Lower leg skin (tissue), 4 donors: ENCODE results near the gene NUP88. TPM values are rescaled to one million over a fixed set of nuclear protein-coding genes. Genes with fewer than 3 reads are reported as not detected.

Experiments
- DNase-seq, 2 donors: peaks; one replicate each; pipeline ENCODE4 v3.0.0-alpha.2; 2019; ENCODE audit warnings: low spot score in 2 of 2
- H3K4me3 ChIP-seq: fragments of 200-600 bp; sonication (generic); 2 replicates; pipeline ENCODE4 v1.5.1; 2017; ENCODE audit warnings: mild to moderate bottlenecking, low read depth; ENCODE audit not compliant: poor library complexity, severe bottlenecking
- POLR2A ChIP-seq, 2 donors: fragments of 450-650 bp; IDR thresholded peaks; one replicate each; pipeline ENCODE4 v1.6.1; 2016 to 2017; ENCODE audit warnings: antibody characterized with exemption in 2 of 2, mild to moderate bottlenecking in 1 of 2, moderate library complexity in 1 of 2
- WGBS, 2 donors: methylation state at CpG; one replicate each; pipeline ENCODE4 v1.1.5; 2018; 5-methylcytosine and 5-hydroxymethylcytosine counted together
- intact Hi-C: fragments of 100-400 bp; cut with DNase I; formaldehyde crosslinking; loops from one replicate; pipeline ENCODE4 v1.15.0; 2023; ENCODE audit warnings: low total_unique reads
- total RNA-seq, 4 donors: library from RNA; depleted of rRNA; stranded (reverse); fragments of >200 nt; gene quantifications; one replicate each; pipeline ENCODE4 v1.1.0, GENCODE V29; 2016
- TF ChIP-seq, protein P1 (sequence below), 3 donors: fragments of 450-650 bp; IDR thresholded peaks; one replicate each; pipeline ENCODE4 v1.5.1; 2016; ENCODE audit warnings: antibody characterized with exemption in 3 of 3, mild to moderate bottlenecking in 3 of 3, moderate library complexity in 2 of 3

The NUP88 gene
- 10 to 100 TPM; 64.7 to 80.1 (median 74.2) TPM for total RNA-seq

DNA sequence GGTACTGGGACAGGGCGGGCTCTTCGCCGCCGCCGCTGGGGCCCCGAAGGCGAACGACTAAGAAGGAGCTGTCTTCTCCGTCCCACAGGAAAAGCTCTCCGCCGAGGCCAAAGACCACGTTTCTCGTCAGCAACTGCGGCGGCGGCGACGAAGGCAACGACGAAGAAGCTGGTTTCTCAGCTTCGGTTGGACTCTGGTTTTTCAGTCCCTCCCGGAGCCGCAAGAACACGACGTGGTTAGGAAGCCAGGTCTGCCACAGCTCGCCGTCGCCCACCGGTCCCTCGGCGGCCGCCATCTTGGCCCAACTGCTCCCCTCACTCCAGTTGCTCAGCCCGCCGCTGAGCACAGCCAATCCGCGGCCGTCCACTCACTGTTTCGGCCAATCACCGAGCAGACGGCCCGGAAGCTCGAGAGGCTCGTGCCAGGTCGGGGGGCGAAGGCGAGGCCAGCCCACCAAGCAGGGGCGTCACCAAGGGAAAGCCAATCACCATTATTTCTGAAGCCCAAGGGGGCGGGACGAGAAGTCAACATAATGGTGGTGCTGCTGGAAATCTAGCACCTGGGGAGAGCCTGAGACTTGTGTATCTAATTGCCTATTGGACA lies at the start of gene NUP88:
Gene NUP88 (minus strand): TSS at position 307 of the 603 bp plus-strand sequence. CDS start 12 bp downstream, at position 295.
- H3K4me3 ChIP-seq, result peak within 1 kb of the TSS; percentile 89
- intact Hi-C loops, result no loop called here
- WGBS, 2 donors, result 0% methylated on average over 27 to 42 of the region's 49 CpGs
- TF ChIP-seq, protein P1, sequence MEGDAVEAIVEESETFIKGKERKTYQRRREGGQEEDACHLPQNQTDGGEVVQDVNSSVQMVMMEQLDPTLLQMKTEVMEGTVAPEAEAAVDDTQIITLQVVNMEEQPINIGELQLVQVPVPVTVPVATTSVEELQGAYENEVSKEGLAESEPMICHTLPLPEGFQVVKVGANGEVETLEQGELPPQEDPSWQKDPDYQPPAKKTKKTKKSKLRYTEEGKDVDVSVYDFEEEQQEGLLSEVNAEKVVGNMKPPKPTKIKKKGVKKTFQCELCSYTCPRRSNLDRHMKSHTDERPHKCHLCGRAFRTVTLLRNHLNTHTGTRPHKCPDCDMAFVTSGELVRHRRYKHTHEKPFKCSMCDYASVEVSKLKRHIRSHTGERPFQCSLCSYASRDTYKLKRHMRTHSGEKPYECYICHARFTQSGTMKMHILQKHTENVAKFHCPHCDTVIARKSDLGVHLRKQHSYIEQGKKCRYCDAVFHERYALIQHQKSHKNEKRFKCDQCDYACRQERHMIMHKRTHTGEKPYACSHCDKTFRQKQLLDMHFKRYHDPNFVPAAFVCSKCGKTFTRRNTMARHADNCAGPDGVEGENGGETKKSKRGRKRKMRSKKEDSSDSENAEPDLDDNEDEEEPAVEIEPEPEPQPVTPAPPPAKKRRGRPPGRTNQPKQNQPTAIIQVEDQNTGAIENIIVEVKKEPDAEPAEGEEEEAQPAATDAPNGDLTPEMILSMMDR (IDR thresholded peaks at IDR 0.05), result no peak
- DNase-seq, result peak; percentile 95 to 98

DNA sequence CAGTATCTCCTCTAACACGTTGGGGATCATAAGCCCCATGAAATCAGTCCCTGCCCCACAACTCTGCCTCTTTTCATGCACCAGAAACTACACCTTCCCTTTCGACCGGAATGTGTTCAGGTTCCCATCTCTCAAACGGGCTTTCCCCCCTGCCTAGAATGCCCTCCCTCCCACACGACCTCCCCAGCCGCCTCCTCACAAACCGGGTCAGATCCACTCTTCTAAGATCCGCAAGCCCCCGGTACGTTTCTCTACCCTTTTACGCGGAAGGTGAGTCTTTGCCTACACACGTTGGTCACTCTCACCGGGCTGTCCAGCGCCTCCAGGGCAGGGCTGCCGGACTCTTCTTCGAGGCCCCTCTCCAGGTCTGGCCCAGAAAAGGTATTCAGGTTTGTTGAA lies 48.6 kb upstream of the NUP88 start:
- intact Hi-C loops, result no loop called here
- TF ChIP-seq POLR2A (IDR thresholded peaks at IDR 0.05), result no peak
- TF ChIP-seq, protein P1 (IDR thresholded peaks at IDR 0.05), result no peak
- H3K4me3 ChIP-seq, result peak overlapping the region; percentile 86
- DNase-seq, result no peak
- WGBS, 2 donors, result 1% methylated on average over 17 of the region's 17 CpGs

DNA sequence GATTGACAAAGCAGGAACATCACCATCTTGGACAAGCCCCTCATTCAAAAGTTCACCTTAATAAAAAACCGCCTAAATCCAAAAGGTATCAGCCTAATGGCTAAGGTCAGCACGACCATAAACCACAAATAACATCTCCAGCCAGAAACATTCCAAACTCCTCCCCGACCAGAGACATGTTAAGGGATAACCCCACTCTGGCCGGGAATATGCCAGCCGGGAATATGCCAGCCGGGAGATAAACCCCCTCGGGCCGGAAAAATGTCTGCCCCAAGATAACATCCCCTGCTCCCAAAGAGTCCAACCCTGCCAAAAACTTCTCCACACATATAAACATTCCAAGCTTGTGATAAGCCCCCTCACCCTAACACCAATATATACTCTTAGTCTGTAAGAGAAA lies 48.0 kb upstream of the NUP88 start:
- intact Hi-C loops, result no loop called here
- TF ChIP-seq, protein P1 (IDR thresholded peaks at IDR 0.05), result no peak
- TF ChIP-seq POLR2A (IDR thresholded peaks at IDR 0.05), result no peak
- DNase-seq, result no peak
- H3K4me3 ChIP-seq, result no peak overlapping the region
- WGBS, 2 donors, result 6 to 10% methylated on average over 8 of the region's 8 CpGs

DNA sequence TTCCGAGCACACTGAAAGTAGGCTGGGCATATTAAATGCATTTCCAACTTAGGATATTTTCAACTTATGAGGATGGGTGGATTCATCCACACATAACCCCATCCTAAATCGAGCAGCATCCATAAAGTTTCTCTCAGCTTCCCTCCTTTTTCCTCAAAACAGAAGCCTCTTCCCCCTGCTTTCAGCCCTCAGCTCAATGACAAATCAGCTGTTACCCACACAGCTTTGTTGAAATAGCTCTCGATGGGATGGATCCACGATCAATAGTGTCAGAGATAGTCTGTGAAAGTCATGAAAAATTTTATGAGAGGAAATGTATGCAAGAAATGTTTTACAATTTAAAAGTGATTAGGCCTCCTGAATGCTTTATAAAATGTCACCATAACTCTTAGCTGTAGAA lies 46.8 kb upstream of the NUP88 start:
- no peak overlapping the region for H3K4me3 ChIP-seq
- WGBS, 2 donors, result 88 to 90% methylated on average over 4 of the region's 4 CpGs
- TF ChIP-seq, protein P1 (IDR thresholded peaks at IDR 0.05), result no peak
- no peak for TF ChIP-seq POLR2A (IDR thresholded peaks at IDR 0.05)
- intact Hi-C loops, result no loop called here
- DNase-seq, result no peak

DNA sequence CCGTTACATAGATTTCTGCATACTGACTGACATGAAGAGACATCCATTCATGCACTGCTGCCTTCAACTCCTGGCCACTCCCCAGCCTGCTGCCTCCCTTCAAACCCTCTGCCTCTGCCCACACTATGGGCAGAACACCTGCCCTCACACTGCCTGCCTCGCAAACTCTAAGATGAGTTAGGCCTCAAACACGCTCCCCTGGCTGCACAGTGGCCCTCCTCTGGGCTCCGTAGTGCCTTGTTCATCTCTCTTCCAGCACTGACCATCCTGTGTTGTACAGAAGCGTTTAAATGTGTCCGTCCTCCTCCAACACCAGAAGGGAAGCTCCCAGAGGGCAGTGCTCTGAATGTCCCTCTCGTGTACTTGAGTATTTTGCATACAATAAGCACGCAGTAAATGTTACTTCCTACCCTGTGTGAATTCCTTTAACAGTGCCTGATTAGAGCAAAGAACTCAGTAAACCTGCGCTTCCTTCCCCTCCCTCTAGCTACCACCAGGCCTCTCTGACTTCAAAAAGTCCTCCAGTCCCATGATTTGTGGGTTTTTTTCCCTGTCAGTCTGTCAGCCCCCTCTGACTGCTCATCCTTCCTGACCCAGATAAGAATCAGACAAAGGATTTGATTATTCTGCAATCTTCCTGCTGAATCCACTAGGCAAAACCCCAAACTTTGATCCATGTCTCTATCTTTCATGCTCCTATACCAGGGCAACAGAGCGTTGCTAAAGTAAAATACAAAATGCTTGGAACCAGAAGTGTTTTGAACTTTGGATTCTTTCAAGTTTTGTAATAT lies 45.5 kb upstream of the NUP88 start:
- no peak overlapping the region for H3K4me3 ChIP-seq
- intact Hi-C loops, result no loop called here

More for the DNA sequence above, 45.5 kb upstream of the NUP88 start:
- TF ChIP-seq, protein P1 (IDR thresholded peaks at IDR 0.05), result no peak
- TF ChIP-seq POLR2A (IDR thresholded peaks at IDR 0.05), result no peak
- DNase-seq, result no peak
- 79% methylated on average over 10 of the region's 10 CpGs for WGBS, 2 donors
